ENCODE measurements around the gene DLGAP1. TPM values are rescaled to one million over a fixed set of nuclear protein-coding genes. Genes with fewer than 3 reads are reported as not detected.

The DLGAP1 gene
- total RNA-seq, 1 donor from 2014 or later = 2.0 TPM

DNA sequence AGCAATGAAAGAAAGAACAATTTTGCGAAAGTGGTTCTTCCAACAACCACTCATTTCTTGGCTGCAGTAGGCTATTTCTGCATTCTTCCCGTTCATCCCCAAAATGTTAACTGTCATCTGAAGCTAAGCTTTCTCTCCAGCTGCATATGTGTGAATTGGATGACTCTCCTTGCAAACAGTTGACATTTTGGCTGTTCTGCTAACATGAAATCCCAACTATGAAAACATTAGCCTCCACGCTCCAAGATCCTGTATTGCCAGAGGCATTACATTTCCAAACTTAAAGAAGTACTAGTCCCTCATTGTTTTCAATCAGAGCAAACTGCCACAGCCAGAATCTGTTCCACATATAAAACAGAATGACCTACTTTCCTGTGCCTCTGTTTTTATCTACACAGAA is 916.7 kb downstream of the DLGAP1 start:
- Histone ChIP-seq H3K4me1 (no peaks in the 10 kb centered on the region), H3K27ac (no peak overlapping the region), H3K4me3 (no peak overlapping the region), H3K36me3 (no peaks in the 10 kb centered on the region), H3K27me3 (no peaks in the 10 kb centered on the region), H3K9me3 (no peaks in the 10 kb centered on the region)
- DNase-seq (ENCODE audit: low spot score in 2 of 2) = no peak
- intact Hi-C loops (cut with DNase I) = no loop called here
- TF ChIP-seq, protein P1, sequence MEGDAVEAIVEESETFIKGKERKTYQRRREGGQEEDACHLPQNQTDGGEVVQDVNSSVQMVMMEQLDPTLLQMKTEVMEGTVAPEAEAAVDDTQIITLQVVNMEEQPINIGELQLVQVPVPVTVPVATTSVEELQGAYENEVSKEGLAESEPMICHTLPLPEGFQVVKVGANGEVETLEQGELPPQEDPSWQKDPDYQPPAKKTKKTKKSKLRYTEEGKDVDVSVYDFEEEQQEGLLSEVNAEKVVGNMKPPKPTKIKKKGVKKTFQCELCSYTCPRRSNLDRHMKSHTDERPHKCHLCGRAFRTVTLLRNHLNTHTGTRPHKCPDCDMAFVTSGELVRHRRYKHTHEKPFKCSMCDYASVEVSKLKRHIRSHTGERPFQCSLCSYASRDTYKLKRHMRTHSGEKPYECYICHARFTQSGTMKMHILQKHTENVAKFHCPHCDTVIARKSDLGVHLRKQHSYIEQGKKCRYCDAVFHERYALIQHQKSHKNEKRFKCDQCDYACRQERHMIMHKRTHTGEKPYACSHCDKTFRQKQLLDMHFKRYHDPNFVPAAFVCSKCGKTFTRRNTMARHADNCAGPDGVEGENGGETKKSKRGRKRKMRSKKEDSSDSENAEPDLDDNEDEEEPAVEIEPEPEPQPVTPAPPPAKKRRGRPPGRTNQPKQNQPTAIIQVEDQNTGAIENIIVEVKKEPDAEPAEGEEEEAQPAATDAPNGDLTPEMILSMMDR (IDR thresholded peaks at IDR 0.05) = no peak

DNA sequence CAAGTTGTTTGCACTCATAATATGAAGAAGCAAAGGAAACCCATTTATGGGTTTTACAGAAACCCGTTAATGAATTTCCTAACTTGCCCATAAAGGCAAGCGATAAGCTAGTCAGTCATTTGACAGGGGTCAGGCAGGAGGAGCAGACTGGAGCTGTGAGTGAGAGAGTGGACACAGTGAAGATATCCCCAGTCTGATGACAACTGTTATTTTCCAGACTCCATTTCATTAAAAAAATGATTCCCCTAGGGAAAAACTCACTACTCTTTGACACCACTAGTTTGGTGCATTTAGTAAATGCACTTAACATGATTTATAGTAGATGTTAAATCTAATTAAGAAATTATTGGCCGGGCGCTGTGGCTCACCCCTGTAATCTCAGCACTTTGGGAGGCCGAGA is 924.3 kb downstream of the DLGAP1 start:
- intact Hi-C loops (cut with DNase I) = no loop called here
- Histone ChIP-seq H3K27ac (no peak overlapping the region), H3K4me3 (no peak overlapping the region), H3K4me1 (no peaks in the 10 kb centered on the region), H3K36me3 (no peaks in the 10 kb centered on the region), H3K9me3 (no peaks in the 10 kb centered on the region), H3K27me3 (no peaks in the 10 kb centered on the region)
- TF ChIP-seq, protein P1 (IDR thresholded peaks at IDR 0.05) = no peak
- DNase-seq (ENCODE audit: low spot score in 2 of 2) = no peak

DNA sequence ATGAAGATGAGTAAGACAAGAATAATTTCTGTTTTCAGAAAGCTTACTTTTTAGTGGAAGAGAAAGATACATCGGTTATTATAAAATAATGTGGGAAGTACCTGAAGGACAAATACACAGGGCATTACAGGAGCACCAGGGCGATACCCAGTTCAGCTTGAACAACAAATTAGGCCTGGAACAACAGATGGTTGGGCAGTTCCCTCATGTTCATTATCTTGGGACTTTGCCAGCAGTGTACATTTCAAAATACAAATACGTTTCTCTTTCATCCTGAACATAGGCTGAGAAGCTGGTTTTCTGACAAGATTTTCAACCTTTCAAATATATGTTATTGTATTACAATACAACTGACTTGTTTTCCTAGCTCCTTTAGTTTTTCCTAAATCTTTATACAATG is 925.5 kb downstream of the DLGAP1 start:
- intact Hi-C loops (cut with DNase I) = no loop called here
- H3K36me3 ChIP-seq = no peaks in the 10 kb centered on the region
- no peaks in the 10 kb centered on the region for H3K27me3 ChIP-seq
- no peaks in the 10 kb centered on the region for H3K4me1 ChIP-seq
- DNase-seq (ENCODE audit: low spot score in 2 of 2) = no peak
- H3K27ac ChIP-seq = no peak overlapping the region
- no peak overlapping the region for H3K4me3 ChIP-seq
- TF ChIP-seq, protein P1 (IDR thresholded peaks at IDR 0.05) = no peak
- no peaks in the 10 kb centered on the region for H3K9me3 ChIP-seq

DNA sequence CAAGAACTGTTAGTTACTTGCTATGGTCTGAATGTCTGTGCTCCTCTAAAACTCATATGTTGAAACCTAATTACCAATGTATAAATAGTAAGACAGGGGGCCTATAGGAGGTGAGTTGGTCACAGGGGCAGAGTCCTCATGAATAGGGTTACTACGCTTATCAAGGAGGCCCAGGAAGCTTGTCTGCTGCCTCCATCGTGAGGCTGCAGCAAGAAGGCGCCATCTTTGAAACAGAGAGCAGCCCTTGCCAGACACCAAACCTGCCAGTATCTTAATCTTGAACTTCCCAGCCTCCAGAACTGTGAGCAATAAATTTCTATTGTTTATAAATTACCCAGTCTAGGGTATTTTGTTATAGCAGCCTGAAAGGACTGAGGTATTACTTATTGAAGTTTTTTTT is 926.0 kb downstream of the DLGAP1 start:
- DNase-seq (ENCODE audit: low spot score in 2 of 2) = no peak
- no peak overlapping the region for H3K27ac ChIP-seq
- TF ChIP-seq, protein P1 (IDR thresholded peaks at IDR 0.05) = no peak

DNA sequence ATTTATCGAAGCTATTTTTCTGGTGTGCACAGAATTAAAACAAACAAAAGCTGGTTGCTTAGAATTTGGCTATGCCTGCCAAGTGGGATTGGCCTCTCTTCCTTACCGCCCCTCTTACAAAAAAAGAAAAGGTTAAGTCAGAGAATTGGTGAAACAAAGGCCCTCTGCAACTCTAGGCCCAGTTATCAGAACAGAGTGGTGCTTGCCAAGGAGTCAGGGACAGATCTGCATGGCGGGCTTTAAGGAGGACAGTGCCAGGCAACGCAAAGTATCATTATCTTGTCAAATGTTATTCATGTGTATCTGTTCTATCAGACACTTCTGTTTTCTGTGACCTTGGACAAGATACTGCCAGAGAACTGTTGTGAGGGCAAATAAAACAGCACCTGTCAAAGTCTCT is 926.9 kb downstream of the DLGAP1 start:
- Histone ChIP-seq H3K36me3 (no peaks in the 10 kb centered on the region), H3K4me1 (no peaks in the 10 kb centered on the region), H3K9me3 (no peaks in the 10 kb centered on the region), H3K4me3 (no peak overlapping the region), H3K27ac (no peak overlapping the region), H3K27me3 (no peaks in the 10 kb centered on the region)
- TF ChIP-seq, protein P1 (IDR thresholded peaks at IDR 0.05) = no peak
- intact Hi-C loops (cut with DNase I) = no loop called here
- no peak for DNase-seq (ENCODE audit: low spot score in 2 of 2)

More for the DNA sequence above, 926.0 kb downstream of the DLGAP1 start:
- Histone ChIP-seq H3K36me3 (no peaks in the 10 kb centered on the region), H3K27me3 (no peaks in the 10 kb centered on the region), H3K9me3 (no peaks in the 10 kb centered on the region), H3K4me3 (no peak overlapping the region), H3K4me1 (no peaks in the 10 kb centered on the region)
- intact Hi-C loops (cut with DNase I) = no loop called here

Measured in ascending aorta (tissue), 2 donors.